Measurements from ENCODE around the gene ZIC2. TPM values are rescaled to one million over a fixed set of nuclear protein-coding genes. Genes with fewer than 3 reads are reported as not detected.

Gene ZIC2
- total and polyA plus RNA-seq, 2 donors = 0.05 to 0.30 TPM

DNA sequence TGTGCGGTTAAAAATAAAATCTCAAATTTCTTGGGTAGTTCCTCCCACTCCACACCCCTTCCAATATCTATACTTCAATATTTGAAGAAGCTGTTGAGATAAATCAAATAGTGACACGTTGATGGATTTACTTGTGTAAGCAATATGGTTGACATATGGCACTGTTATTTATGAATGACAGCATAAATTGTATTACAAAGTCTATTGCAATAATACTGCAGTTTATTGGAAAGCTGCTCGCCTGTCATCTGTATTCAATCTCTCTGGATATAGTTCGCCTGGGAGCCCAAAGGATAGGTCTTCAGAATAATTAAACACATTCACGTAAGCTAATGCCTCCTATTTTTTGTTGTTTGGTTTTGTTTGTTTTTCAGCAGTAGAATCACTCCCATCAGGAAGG, 5.0 kb upstream of the ZIC2 start:
- no peak for DNase-seq (ENCODE audit: low read depth in 6 of 9, low spot score in 9 of 9)

GRCh38 chr13:99977334-99977911, 4.2 kb upstream of the ZIC2 start:
- Histone ChIP-seq H3K27me3 (ENCODE audit: control insufficient read depth in 2 of 2, insufficient read depth in 1 of 2, low read length in 1 of 2) (peaks cover 89 to 99% of the 10 kb centered on the region in 2 donors), H3K9me3 (ENCODE audit: control insufficient read depth in 2 of 2, insufficient read depth in 1 of 2, low read length in 1 of 2) (peaks cover 4 to 26% of the 10 kb centered on the region in 2 donors), H3K4me1 (ENCODE audit: control insufficient read depth in 2 of 2, insufficient read depth in 2 of 2, low read length in 2 of 2) (peaks cover 13 to 23% of the 10 kb centered on the region in 2 donors), H3K4me3 (ENCODE audit: low read length in 2 of 2) (no peak overlapping the region), H3K36me3 (ENCODE audit: control insufficient read depth in 2 of 2, insufficient read depth in 2 of 2, low read length in 1 of 2) (no peaks in the 10 kb centered on the region), H3K27ac (ENCODE audit: low read depth in 1 of 2, low read length in 1 of 2) (no peak overlapping the region)
- 28% methylated on average over 7 of the region's 7 CpGs for WGBS
- no peak for DNase-seq (ENCODE audit: low read depth in 6 of 9, low spot score in 9 of 9)

More for the DNA sequence above, 5.0 kb upstream of the ZIC2 start:
- no peak overlapping the region for H3K27ac ChIP-seq (ENCODE audit: low read depth in 1 of 2, low read length in 1 of 2)
- H3K4me1 ChIP-seq (ENCODE audit: control insufficient read depth in 2 of 2, insufficient read depth in 2 of 2, low read length in 2 of 2) = peaks cover 5 to 24% of the 10 kb centered on the region in 2 donors
- 70% methylated on average over 5 of the region's 5 CpGs for WGBS
- H3K4me3 ChIP-seq (ENCODE audit: low read length in 2 of 2) = no peak overlapping the region
- H3K27me3 ChIP-seq (ENCODE audit: control insufficient read depth in 2 of 2, insufficient read depth in 1 of 2, low read length in 1 of 2) = peaks cover 89 to 99% of the 10 kb centered on the region in 2 donors
- H3K36me3 ChIP-seq (ENCODE audit: control insufficient read depth in 2 of 2, insufficient read depth in 2 of 2, low read length in 1 of 2) = no peaks in the 10 kb centered on the region
- peaks cover 7 to 26% of the 10 kb centered on the region in 2 donors for H3K9me3 ChIP-seq (ENCODE audit: control insufficient read depth in 2 of 2, insufficient read depth in 1 of 2, low read length in 1 of 2)

- Histone ChIP-seq H3K36me3 (ENCODE audit: control insufficient read depth in 2 of 2, insufficient read depth in 2 of 2, low read length in 1 of 2) (no peaks in the 10 kb centered on the region), H3K4me3 (ENCODE audit: low read length in 2 of 2) (no peak overlapping the region), H3K27ac (ENCODE audit: low read depth in 1 of 2, low read length in 1 of 2) (no peak overlapping the region), H3K27me3 (ENCODE audit: control insufficient read depth in 2 of 2, insufficient read depth in 1 of 2, low read length in 1 of 2) (peaks cover 89 to 99% of the 10 kb centered on the region in 2 donors), H3K9me3 (ENCODE audit: control insufficient read depth in 2 of 2, insufficient read depth in 1 of 2, low read length in 1 of 2) (peaks cover 4 to 30% of the 10 kb centered on the region in 2 donors), H3K4me1 (ENCODE audit: control insufficient read depth in 2 of 2, insufficient read depth in 2 of 2, low read length in 2 of 2) (peaks cover 15 to 27% of the 10 kb centered on the region in 2 donors)
- 7% methylated on average over 52 of the region's 52 CpGs for WGBS
- no peak for DNase-seq (ENCODE audit: low read depth in 6 of 9, low spot score in 9 of 9)
Observed at GRCh38 chr13:99977912-99978798, 3.4 kb upstream of the ZIC2 start.

GRCh38 chr13:99978799-99979452, 2.7 kb upstream of the ZIC2 start:
- 6% methylated on average over 18 of the region's 18 CpGs for WGBS
- no peaks in the 10 kb centered on the region for H3K36me3 ChIP-seq (ENCODE audit: control insufficient read depth in 2 of 2, insufficient read depth in 2 of 2, low read length in 1 of 2)
- peaks cover 15 to 30% of the 10 kb centered on the region in 2 donors for H3K4me1 ChIP-seq (ENCODE audit: control insufficient read depth in 2 of 2, insufficient read depth in 2 of 2, low read length in 2 of 2)
- H3K27ac ChIP-seq (ENCODE audit: low read depth in 1 of 2, low read length in 1 of 2) = no peak overlapping the region
- H3K4me3 ChIP-seq (ENCODE audit: low read length in 2 of 2) = no peak overlapping the region
- H3K9me3 ChIP-seq (ENCODE audit: control insufficient read depth in 2 of 2, insufficient read depth in 1 of 2, low read length in 1 of 2) = peaks cover 4 to 35% of the 10 kb centered on the region in 2 donors
- DNase-seq (ENCODE audit: low read depth in 6 of 9, low spot score in 9 of 9) = no peak
- H3K27me3 ChIP-seq (ENCODE audit: control insufficient read depth in 2 of 2, insufficient read depth in 1 of 2, low read length in 1 of 2) = peaks cover 89 to 99% of the 10 kb centered on the region in 2 donors

DNA sequence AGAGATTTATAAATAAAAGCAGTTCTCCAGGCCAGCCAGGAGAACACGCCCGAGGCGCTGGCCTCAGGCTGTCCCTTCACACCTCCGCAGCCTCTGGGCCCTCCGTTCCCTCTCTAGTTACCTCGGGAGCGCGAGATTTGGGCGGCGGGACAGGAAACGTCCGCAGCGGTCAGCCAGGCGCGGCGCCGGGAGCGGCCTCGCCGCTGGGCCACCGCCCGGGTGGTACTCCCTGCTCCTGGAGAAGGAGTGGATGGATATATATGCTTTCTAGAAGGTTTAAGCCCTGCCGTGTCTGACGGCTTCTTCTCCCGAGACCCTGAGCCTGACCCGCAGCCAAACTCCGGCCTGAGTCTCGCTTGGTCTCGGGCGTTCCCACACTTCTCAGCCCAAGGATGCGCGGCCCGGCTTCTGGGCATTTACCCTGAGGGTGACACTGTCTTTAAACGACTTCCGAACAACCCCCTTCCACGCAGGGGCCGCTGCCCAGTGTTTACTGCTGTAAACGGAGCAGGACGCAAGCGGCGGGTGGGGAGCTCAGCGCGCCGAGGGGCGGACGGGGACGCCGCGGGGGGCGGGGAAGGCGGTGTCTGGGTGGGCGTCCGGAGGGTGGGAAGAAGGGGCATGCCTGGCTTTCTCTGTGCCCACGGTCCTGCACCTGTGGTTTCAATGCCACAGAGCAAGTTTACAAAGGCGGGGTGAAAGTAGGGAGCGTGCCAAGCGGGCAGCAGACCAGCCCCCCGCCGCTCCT, 2.0 kb upstream of the ZIC2 start:
- no peaks in the 10 kb centered on the region for H3K36me3 ChIP-seq (ENCODE audit: control insufficient read depth in 2 of 2, insufficient read depth in 2 of 2, low read length in 1 of 2)
- peak overlapping the region in 1 of 2 donors; percentile 55 for H3K4me3 ChIP-seq (ENCODE audit: low read length in 2 of 2)
- H3K9me3 ChIP-seq (ENCODE audit: control insufficient read depth in 2 of 2, insufficient read depth in 1 of 2, low read length in 1 of 2) = peaks cover 4 to 34% of the 10 kb centered on the region in 2 donors
- WGBS = 4% methylated on average over 59 of the region's 59 CpGs
- H3K27me3 ChIP-seq (ENCODE audit: control insufficient read depth in 2 of 2, insufficient read depth in 1 of 2, low read length in 1 of 2) = peaks cover 91 to 99% of the 10 kb centered on the region in 2 donors
- H3K27ac ChIP-seq (ENCODE audit: low read depth in 1 of 2, low read length in 1 of 2) = no peak overlapping the region
- DNase-seq (ENCODE audit: low read depth in 6 of 9, low spot score in 9 of 9) = no peak
- peaks cover 15 to 31% of the 10 kb centered on the region in 2 donors for H3K4me1 ChIP-seq (ENCODE audit: control insufficient read depth in 2 of 2, insufficient read depth in 2 of 2, low read length in 2 of 2)

DNA sequence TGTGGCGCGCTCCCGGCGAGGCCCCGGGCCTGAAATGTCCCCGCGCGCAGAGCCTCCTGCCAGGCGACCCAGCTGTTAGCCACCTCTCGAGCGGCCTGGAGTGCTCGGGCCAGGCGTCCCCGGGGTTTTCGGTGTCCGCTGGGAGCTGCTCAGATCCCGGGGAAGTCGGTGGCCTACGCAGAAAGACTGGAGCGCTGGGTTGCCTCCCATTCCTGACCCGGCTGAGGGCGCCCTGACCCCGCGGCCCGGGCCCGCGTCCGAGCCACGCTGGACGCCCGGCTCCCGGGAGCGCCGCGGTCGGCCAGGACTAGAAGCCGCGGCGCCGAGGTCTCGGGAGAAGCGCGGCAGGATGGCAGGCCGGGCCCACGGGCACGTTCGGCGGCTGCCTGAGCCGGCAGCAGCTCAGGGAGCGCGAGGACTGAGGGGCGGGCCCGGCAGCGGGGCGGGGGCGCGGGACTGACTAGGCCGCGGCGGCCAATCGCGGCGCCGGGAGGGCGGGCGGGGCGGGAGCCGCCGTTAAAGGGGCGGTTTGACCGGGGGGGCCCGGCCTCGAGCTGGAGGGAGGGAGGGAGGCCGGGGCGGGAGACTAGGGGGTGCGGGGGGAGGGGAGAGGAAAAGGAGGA, 1.3 kb upstream of the ZIC2 start:
- WGBS = 1% methylated on average over 75 of the region's 76 CpGs
- Histone ChIP-seq H3K27me3 (ENCODE audit: control insufficient read depth in 2 of 2, insufficient read depth in 1 of 2, low read length in 1 of 2) (peaks cover 91 to 98% of the 10 kb centered on the region in 2 donors), H3K36me3 (ENCODE audit: control insufficient read depth in 2 of 2, insufficient read depth in 2 of 2, low read length in 1 of 2) (no peaks in the 10 kb centered on the region), H3K9me3 (ENCODE audit: control insufficient read depth in 2 of 2, insufficient read depth in 1 of 2, low read length in 1 of 2) (peaks cover 2 to 27% of the 10 kb centered on the region in 2 donors), H3K4me1 (ENCODE audit: control insufficient read depth in 2 of 2, insufficient read depth in 2 of 2, low read length in 2 of 2) (peaks cover 19 to 34% of the 10 kb centered on the region in 2 donors), H3K27ac (ENCODE audit: low read depth in 1 of 2, low read length in 1 of 2) (no peak overlapping the region), H3K4me3 (ENCODE audit: low read length in 2 of 2) (peak overlapping the region; percentile 26 to 55)
- DNase-seq (ENCODE audit: low read depth in 6 of 9, low spot score in 9 of 9) = peak in 4 of 9 donors; percentile 55 to 77 (median 62)

DNA sequence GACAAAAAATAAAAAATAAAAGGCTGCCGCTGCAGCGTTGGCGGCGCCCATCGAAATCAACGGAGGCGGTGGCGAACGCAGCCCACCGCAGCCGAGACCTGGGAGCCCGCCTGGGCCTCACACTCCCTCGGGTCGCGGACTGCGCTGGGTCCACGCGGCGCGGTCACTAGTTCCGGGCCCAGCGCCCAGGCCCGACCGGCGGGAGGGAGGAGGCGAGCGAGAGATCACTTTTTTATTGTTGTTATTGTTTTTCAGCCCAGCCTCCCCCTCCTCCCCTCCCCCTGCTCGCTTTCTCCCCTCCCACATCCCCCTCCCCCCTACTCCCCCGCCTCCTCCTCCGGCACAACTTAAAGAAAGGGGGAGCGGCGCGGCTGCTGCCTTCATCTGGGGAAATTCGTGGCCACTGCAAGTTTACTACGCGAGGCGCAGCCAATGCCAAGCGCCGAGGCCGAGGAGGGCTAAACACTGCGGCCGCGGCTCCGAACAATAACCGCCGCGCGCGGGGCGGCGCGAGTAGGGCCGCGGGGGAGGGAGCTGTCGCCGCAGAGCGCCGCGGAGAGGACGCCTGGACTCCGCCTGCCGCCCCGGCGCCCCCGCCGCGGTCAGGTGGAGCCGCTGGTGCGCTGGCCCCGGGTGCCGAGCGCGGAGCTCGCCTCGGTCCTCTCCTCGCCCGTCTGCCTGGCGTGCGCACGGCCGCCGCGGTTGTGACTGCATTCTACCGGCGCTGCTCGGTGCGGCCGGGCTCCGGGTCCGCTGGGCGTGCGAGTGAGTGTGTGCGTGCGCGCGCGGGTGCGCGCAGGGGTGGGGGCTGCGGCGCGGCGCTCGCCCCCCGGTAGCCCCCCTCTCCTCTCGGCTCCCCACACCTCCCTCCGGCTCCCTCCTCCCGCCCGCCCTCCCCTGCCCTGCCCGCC, 505 bp upstream of the ZIC2 start:
- Histone ChIP-seq H3K4me3 (ENCODE audit: low read length in 2 of 2) (peak overlapping the region; percentile 26 to 55), H3K27ac (ENCODE audit: low read depth in 1 of 2, low read length in 1 of 2) (no peak overlapping the region), H3K27me3 (ENCODE audit: control insufficient read depth in 2 of 2, insufficient read depth in 1 of 2, low read length in 1 of 2) (peaks cover 88 to 98% of the 10 kb centered on the region in 2 donors), H3K36me3 (ENCODE audit: control insufficient read depth in 2 of 2, insufficient read depth in 2 of 2, low read length in 1 of 2) (no peaks in the 10 kb centered on the region), H3K9me3 (ENCODE audit: control insufficient read depth in 2 of 2, insufficient read depth in 1 of 2, low read length in 1 of 2) (peaks cover 0 to 23% of the 10 kb centered on the region in 2 donors), H3K4me1 (ENCODE audit: control insufficient read depth in 2 of 2, insufficient read depth in 2 of 2, low read length in 2 of 2) (peaks cover 19 to 34% of the 10 kb centered on the region in 2 donors)
- under 1% methylated on average over 108 of the region's 110 CpGs for WGBS
- DNase-seq (ENCODE audit: low read depth in 6 of 9, low spot score in 9 of 9) = peak in 2 of 9 donors; percentile 37 to 63
